IPS-18a (cell line): ENCODE data around the gene CHAMP1.
A peak's percentile ranks its signal among the peaks of the same experiment; 100 is the strongest.

Source experiments
- H3K27ac ChIP-seq: one replicate; pipeline ENCODE4 v1.5.1; 2013; ENCODE audit warnings: low read length
- H3K27me3 ChIP-seq: one replicate; pipeline ENCODE4 v1.6.1; 2013; ENCODE audit warnings: mild to moderate bottlenecking, low read length; ENCODE audit not compliant: control insufficient read depth, insufficient read depth
- H3K36me3 ChIP-seq: one replicate; pipeline ENCODE4 v1.6.1; 2013; ENCODE audit warnings: low read depth, low read length; ENCODE audit not compliant: control insufficient read depth
- H3K4me1 ChIP-seq: one replicate; pipeline ENCODE4 v1.6.1; 2013; ENCODE audit warnings: low read depth, low read length; ENCODE audit not compliant: control insufficient read depth
- H3K4me3 ChIP-seq: one replicate; pipeline ENCODE4 v1.5.1; 2013; ENCODE audit warnings: low read length
- H3K9ac ChIP-seq: one replicate; pipeline ENCODE4 v1.6.1; 2013; ENCODE audit warnings: mild to moderate bottlenecking, low read length, moderate library complexity
- H3K9me3 ChIP-seq: one replicate; pipeline ENCODE4 v1.6.1; 2013; ENCODE audit warnings: low read depth, low read length; ENCODE audit not compliant: control insufficient read depth

CHAMP1 gene

GRCh38 chr13:114303700-114304327 lies 10.5 kb upstream of the CHAMP1 start:
- peaks cover 59% of the 10 kb centered on the region for H3K36me3 ChIP-seq
- no peaks in the 10 kb centered on the region for H3K9me3 ChIP-seq
- H3K4me1 ChIP-seq = no peaks in the 10 kb centered on the region
- H3K27me3 ChIP-seq = no peaks in the 10 kb centered on the region
- H3K4me3 ChIP-seq = no peak overlapping the region
- H3K9ac ChIP-seq = no peak overlapping the region
- H3K27ac ChIP-seq = no peak overlapping the region

- no peaks in the 10 kb centered on the region for H3K4me1 ChIP-seq
- H3K27ac ChIP-seq = no peak overlapping the region
- H3K9ac ChIP-seq = no peak overlapping the region
- peaks cover 52% of the 10 kb centered on the region for H3K36me3 ChIP-seq
- no peaks in the 10 kb centered on the region for H3K27me3 ChIP-seq
- no peaks in the 10 kb centered on the region for H3K9me3 ChIP-seq
- H3K4me3 ChIP-seq = no peak overlapping the region
Observed at GRCh38 chr13:114304346-114305034, 9.8 kb upstream of the CHAMP1 start.

GRCh38 chr13:114309086-114309485 lies 5.2 kb upstream of the CHAMP1 start:
- H3K9me3 ChIP-seq = no peaks in the 10 kb centered on the region
- no peak overlapping the region for H3K27ac ChIP-seq
- H3K36me3 ChIP-seq = peaks cover 21% of the 10 kb centered on the region
- H3K4me1 ChIP-seq = no peaks in the 10 kb centered on the region
- H3K27me3 ChIP-seq = no peaks in the 10 kb centered on the region
- H3K4me3 ChIP-seq = no peak overlapping the region
- no peak overlapping the region for H3K9ac ChIP-seq

GRCh38 chr13:114309806-114310410 lies 4.4 kb upstream of the CHAMP1 start:
- H3K4me3 ChIP-seq = no peak overlapping the region
- H3K9me3 ChIP-seq = no peaks in the 10 kb centered on the region
- H3K27me3 ChIP-seq = no peaks in the 10 kb centered on the region
- no peak overlapping the region for H3K9ac ChIP-seq
- H3K36me3 ChIP-seq = peaks cover 14% of the 10 kb centered on the region
- H3K4me1 ChIP-seq = no peaks in the 10 kb centered on the region
- H3K27ac ChIP-seq = no peak overlapping the region

GRCh38 chr13:114310956-114311355 lies 3.3 kb upstream of the CHAMP1 start:
- Histone ChIP-seq H3K27ac (no peak overlapping the region), H3K36me3 (peaks cover 10% of the 10 kb centered on the region), H3K4me3 (no peak overlapping the region), H3K4me1 (peaks cover 6% of the 10 kb centered on the region), H3K27me3 (no peaks in the 10 kb centered on the region), H3K9ac (no peak overlapping the region), H3K9me3 (no peaks in the 10 kb centered on the region)

- Histone ChIP-seq H3K36me3 (peaks cover 9% of the 10 kb centered on the region), H3K9me3 (no peaks in the 10 kb centered on the region), H3K27me3 (no peaks in the 10 kb centered on the region), H3K4me3 (no peak overlapping the region), H3K4me1 (peaks cover 6% of the 10 kb centered on the region), H3K27ac (no peak overlapping the region), H3K9ac (no peak overlapping the region)
Observed at GRCh38 chr13:114311387-114311786, 2.9 kb upstream of the CHAMP1 start.

GRCh38 chr13:114311908-114312307 lies 2.4 kb upstream of the CHAMP1 start:
- H3K9ac ChIP-seq = no peak overlapping the region
- H3K4me1 ChIP-seq = peaks cover 6% of the 10 kb centered on the region
- H3K9me3 ChIP-seq = no peaks in the 10 kb centered on the region
- H3K27me3 ChIP-seq = no peaks in the 10 kb centered on the region
- no peak overlapping the region for H3K27ac ChIP-seq
- H3K4me3 ChIP-seq = no peak overlapping the region
- H3K36me3 ChIP-seq = peaks cover 4% of the 10 kb centered on the region

GRCh38 chr13:114313061-114313860 lies 1.0 kb upstream of the CHAMP1 start:
- H3K9me3 ChIP-seq = no peaks in the 10 kb centered on the region
- H3K4me3 ChIP-seq = peak overlapping the region; percentile 96
- peaks cover 6% of the 10 kb centered on the region for H3K4me1 ChIP-seq
- H3K27ac ChIP-seq = peak overlapping the region; percentile 59
- no peaks in the 10 kb centered on the region for H3K36me3 ChIP-seq
- peak overlapping the region; percentile 80 for H3K9ac ChIP-seq
- no peaks in the 10 kb centered on the region for H3K27me3 ChIP-seq

- peaks cover 5% of the 10 kb centered on the region for H3K36me3 ChIP-seq
- peak overlapping the region; percentile 80 for H3K9ac ChIP-seq
- H3K4me3 ChIP-seq = peak overlapping the region; percentile 96
- peaks cover 6% of the 10 kb centered on the region for H3K4me1 ChIP-seq
- H3K9me3 ChIP-seq = no peaks in the 10 kb centered on the region
- peak overlapping the region; percentile 11 for H3K27ac ChIP-seq
- H3K27me3 ChIP-seq = no peaks in the 10 kb centered on the region
Observed at GRCh38 chr13:114315074-114315785, 927 bp downstream of the CHAMP1 start.

- H3K9ac ChIP-seq = no peak overlapping the region
- H3K27ac ChIP-seq = no peak overlapping the region
- H3K36me3 ChIP-seq = peaks cover 31% of the 10 kb centered on the region
- H3K27me3 ChIP-seq = no peaks in the 10 kb centered on the region
- no peak overlapping the region for H3K4me3 ChIP-seq
- peaks cover 6% of the 10 kb centered on the region for H3K4me1 ChIP-seq
- no peaks in the 10 kb centered on the region for H3K9me3 ChIP-seq
Observed at GRCh38 chr13:114318624-114319023, 4.3 kb downstream of the CHAMP1 start.

- Histone ChIP-seq H3K27ac (no peak overlapping the region), H3K27me3 (no peaks in the 10 kb centered on the region), H3K9me3 (no peaks in the 10 kb centered on the region), H3K4me1 (peaks cover 6% of the 10 kb centered on the region), H3K9ac (no peak overlapping the region), H3K4me3 (no peak overlapping the region), H3K36me3 (peaks cover 40% of the 10 kb centered on the region)
Observed at GRCh38 chr13:114319441-114319913, 5.2 kb downstream of the CHAMP1 start.
